Left ventricle myocardium inferior (tissue), 1 donor: ENCODE results near the gene YIF1A. TPM values are rescaled to one million over a fixed set of nuclear protein-coding genes. Genes with fewer than 3 reads are reported as not detected.

Experiments used
- DNase-seq: peaks from one replicate; pipeline ENCODE4 v3.0.0-alpha.2; 2020
- H3K27ac ChIP-seq: fragments of 200-600 bp; replicated peaks from 2 replicates; pipeline ENCODE4 v1.8.0; 2021
- H3K27me3 ChIP-seq: fragments of 200-600 bp; 2 replicates; pipeline ENCODE4 v1.8.0; 2021; ENCODE audit warnings: low read depth
- H3K36me3 ChIP-seq: fragments of 200-600 bp; 2 replicates; pipeline ENCODE4 v1.8.0; 2021
- H3K4me1 ChIP-seq: fragments of 200-600 bp; 2 replicates; pipeline ENCODE4 v1.8.0; 2021
- H3K4me3 ChIP-seq: fragments of 200-600 bp; 2 replicates; pipeline ENCODE4 v1.8.0; 2021; ENCODE audit warnings: mild to moderate bottlenecking, moderate library complexity
- H3K9me3 ChIP-seq: fragments of 200-600 bp; replicated peaks from 2 replicates; pipeline ENCODE4 v1.8.0; 2021
- CTCF ChIP-seq: fragments of 200-600 bp; IDR thresholded peaks from 2 replicates; pipeline ENCODE4 v1.8.0; 2021; ENCODE audit warnings: antibody characterized with exemption, mild to moderate bottlenecking, borderline replicate concordance
- intact Hi-C: fragments of 100-400 bp; cut with micrococcal nuclease; formaldehyde crosslinking; loops from one replicate; pipeline ENCODE4 v1.11.0; 2022
- total RNA-seq: library from RNA; stranded (reverse); fragmentation: NEBNext Ultra II Directional; extraction: Animal tissue kit (Norgen Biotek cat#: 25700); gene quantifications from one replicate; pipeline ENCODE4 v1.2.1, GENCODE V29; 2021
- donor health status: DM: no; HTN: yes; CAD: no; lungs with severe emphysema.

YIF1A gene
- total RNA-seq, 1 donor from 2014 or later, result 45.6 TPM

- Histone ChIP-seq H3K4me1 (peaks cover 56% of the 10 kb centered on the region), H3K9me3 (no peaks in the 10 kb centered on the region), H3K4me3 (peak overlapping the region; percentile 92), H3K36me3 (peaks cover 4% of the 10 kb centered on the region), H3K27ac (no peak overlapping the region), H3K27me3 (peaks cover 20% of the 10 kb centered on the region)
- intact Hi-C loops, result no loop called here
- TF ChIP-seq CTCF, result no peak
- no peak for DNase-seq
Measured at GRCh38 chr11:66287211-66287888, 1.6 kb downstream of the YIF1A start.

GRCh38 chr11:66286699-66287098 lies 2.2 kb downstream of the YIF1A start:
- TF ChIP-seq CTCF, result no peak
- Histone ChIP-seq H3K27ac (no peak overlapping the region), H3K36me3 (peaks cover 4% of the 10 kb centered on the region), H3K4me1 (peaks cover 57% of the 10 kb centered on the region), H3K9me3 (no peaks in the 10 kb centered on the region), H3K27me3 (peaks cover 13% of the 10 kb centered on the region), H3K4me3 (no peak overlapping the region)
- intact Hi-C loops, result no loop called here
- DNase-seq, result no peak

- TF ChIP-seq CTCF, result no peak
- intact Hi-C loops, result no loop called here
- H3K4me1 ChIP-seq, result peaks cover 57% of the 10 kb centered on the region
- H3K27ac ChIP-seq, result no peak overlapping the region
- no peak overlapping the region for H3K4me3 ChIP-seq
- no peak for DNase-seq
- peaks cover 4% of the 10 kb centered on the region for H3K36me3 ChIP-seq
- H3K27me3 ChIP-seq, result peaks cover 3% of the 10 kb centered on the region
- H3K9me3 ChIP-seq, result no peaks in the 10 kb centered on the region
Measured at GRCh38 chr11:66285250-66285947, 3.5 kb downstream of the YIF1A start.

DNA sequence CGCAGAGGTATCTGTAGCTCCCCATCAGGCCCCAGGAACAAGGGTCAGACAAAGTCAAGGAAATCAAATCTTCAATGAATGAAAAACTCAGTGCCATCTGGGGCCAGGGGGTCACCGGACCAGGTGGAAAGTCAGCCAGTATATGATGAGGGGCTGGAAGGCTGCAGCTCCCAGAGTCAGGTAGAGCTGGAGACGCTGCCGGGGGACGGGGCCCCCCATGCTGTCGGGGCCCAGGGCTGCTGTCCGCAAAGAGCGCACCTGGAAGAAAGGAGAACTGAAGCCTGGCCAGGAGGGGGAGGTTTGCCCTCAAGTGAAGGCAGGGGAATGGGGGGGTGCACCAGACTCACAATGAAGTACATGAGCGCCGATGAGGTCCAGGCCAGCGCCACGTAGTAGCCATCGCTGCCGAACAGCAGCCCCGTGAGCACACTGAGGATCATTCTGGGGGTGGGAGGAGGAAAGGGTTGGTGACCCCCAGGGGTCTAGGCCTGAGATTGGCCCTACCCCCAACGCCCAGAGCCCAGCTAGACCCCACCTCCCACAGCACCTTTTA lies 4.3 kb downstream of the YIF1A start:
- intact Hi-C loops, result no loop called here
- Histone ChIP-seq H3K4me1 (peaks cover 49% of the 10 kb centered on the region), H3K27ac (no peak overlapping the region), H3K4me3 (no peak overlapping the region), H3K36me3 (peaks cover 4% of the 10 kb centered on the region), H3K27me3 (peaks cover 9% of the 10 kb centered on the region), H3K9me3 (no peaks in the 10 kb centered on the region)
- no peak for TF ChIP-seq CTCF
- DNase-seq, result no peak

DNA sequence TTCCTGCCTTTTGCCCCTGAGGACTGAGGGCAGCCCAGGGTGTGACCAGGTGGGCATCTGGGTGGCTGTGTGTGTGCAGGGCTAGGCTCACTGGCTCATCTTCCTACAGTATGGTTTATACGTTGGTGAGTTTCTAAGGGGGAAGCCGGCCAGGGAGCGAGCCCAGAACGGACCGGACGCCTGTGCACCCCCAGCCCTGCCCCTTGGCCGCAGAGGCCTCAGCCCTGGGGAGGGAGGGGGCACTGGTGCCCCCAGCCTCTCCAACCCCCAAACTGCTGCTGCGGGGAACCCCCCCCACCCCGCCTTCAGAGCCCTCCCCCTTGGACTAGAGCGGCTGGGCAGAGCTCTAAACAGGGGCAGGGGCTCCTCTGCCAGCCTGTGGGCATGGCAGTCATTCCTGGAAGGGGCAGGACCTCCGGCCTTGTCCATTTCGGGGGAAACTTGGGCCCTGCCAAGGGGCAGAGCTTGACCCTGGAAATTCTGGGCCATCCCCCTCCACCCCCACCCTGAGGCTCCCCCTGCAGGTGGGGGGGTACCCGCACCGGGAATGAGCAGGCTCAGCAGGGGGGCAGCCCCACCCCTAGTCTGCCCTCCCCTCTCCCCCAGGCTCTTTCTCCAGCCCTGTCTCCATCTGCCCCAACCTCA lies 5.4 kb downstream of the YIF1A start:
- peaks cover 45% of the 10 kb centered on the region for H3K4me1 ChIP-seq
- DNase-seq, result no peak
- TF ChIP-seq CTCF, result no peak
- H3K36me3 ChIP-seq, result peaks cover 4% of the 10 kb centered on the region
- H3K27ac ChIP-seq, result no peak overlapping the region
- H3K4me3 ChIP-seq, result no peak overlapping the region
- intact Hi-C loops, result no loop called here
- H3K9me3 ChIP-seq, result no peaks in the 10 kb centered on the region
- H3K27me3 ChIP-seq, result peaks cover 11% of the 10 kb centered on the region
